ENCODE data around the gene SLC24A1.
A peak's percentile ranks its signal among the peaks of the same experiment; 100 is the strongest.
"Not testable (repeated sequence)": the region's sequence is repeated elsewhere in the genome, so short reads cannot be mapped to it uniquely, and the experiment has no call there.

The SLC24A1 gene

DNA sequence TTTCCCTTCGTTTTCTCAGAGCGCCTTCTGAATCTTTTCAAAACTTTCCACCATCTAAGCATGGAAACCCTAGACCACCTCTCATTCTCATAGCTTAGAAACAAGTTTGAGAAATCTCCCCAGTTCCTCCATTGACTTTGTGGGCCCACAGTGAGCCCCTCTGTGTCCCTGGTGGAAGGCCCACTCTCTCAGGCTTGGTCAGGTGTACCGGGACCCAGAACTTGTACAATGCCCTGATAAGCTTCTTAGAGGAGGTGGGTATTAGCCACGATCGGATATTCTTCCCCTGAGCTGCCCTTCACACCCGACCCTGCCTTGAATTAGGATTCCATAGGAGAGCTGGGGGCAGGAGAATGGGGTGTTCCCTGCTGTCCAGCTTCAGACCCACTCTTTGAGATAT lies at the start of gene SLC24A1:
Gene SLC24A1 (plus strand): TSS at position 301 of the 400 bp plus-strand sequence. CDS start 2,143 bp downstream, outside the sequence.
- no peak for DNase-seq (ENCODE audit: low read depth)

DNA sequence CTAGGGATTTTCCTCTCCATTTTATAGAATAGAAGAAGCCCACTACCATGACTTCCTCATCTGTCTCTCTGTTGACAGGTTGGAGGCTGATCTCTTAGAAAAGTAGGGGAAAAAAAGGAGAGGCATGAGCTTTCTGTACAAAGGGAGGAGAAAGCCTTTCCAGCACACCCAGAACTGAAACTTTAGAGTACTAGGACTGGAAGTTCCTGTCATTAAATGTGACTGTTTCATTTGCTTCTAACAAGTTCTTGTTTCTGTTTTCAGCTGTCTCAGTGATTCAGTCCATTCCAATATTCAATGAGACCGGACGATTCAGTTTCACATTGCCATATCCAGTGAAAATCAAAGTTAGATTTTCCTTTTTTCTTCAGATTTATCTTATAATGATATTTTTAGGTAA lies 49.8 kb upstream of the SLC24A1 start:
- DNase-seq (ENCODE audit: low read depth), result no peak

DNA sequence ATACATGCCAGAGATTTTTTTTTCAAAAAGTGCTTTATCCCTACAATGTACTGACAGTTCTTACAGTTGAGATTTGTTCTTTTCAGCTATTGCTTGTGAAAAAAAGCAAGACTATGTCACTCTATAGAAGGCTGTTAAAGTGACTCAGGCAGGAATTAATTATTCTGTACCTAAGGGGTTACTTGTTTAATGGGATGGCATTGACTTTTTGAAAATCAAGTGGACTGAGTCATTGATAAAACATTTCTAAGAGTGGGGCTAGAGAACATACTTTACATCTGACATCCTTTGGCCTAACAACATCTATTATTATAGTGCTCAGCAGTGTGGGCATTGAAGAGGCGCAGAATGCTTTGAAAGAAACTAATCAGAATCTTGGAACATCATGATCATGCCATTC lies 45.1 kb upstream of the SLC24A1 start:
- DNase-seq (ENCODE audit: low read depth), result no peak

DNA sequence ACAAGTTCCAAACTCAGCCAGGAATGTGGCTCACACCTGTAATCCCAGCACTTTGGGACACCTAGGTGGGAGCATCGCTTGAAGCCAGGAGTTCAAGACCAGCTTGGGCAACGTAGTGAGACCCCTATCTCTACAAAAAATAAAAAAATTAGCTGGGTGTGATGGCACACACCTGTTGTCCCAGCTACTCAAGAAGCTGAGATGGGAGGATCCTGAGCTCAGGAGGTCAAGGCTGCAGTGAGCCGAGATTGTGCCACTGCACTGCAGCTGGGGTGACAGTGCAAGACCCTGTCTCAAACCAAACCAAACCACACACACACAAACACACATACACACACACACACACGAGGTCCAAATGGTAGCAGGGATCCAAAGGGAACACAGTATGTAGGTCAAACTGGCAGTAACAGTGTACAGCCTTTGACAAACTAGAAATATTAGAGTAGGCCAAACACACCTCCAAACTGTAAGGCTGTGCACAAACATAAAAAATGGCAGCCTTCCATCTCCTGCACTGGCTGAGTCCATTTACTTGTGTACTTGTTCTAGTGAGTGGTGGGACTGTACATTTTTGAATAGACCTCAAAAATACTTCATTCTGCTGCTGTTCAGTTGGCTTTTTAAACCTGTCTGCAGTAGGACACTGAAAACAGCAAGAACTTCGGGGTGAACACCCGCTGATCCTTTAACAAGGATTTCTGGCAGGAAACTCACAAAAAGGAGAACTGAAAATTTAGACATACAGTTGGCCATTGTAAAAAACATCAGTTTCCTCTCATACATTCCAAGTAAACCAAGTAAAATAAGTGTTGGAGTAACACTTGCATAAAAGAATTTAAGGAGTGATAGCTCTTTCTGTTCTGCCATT lies 44.4 kb upstream of the SLC24A1 start:
- DNase-seq (ENCODE audit: low read depth), result no peak

DNA sequence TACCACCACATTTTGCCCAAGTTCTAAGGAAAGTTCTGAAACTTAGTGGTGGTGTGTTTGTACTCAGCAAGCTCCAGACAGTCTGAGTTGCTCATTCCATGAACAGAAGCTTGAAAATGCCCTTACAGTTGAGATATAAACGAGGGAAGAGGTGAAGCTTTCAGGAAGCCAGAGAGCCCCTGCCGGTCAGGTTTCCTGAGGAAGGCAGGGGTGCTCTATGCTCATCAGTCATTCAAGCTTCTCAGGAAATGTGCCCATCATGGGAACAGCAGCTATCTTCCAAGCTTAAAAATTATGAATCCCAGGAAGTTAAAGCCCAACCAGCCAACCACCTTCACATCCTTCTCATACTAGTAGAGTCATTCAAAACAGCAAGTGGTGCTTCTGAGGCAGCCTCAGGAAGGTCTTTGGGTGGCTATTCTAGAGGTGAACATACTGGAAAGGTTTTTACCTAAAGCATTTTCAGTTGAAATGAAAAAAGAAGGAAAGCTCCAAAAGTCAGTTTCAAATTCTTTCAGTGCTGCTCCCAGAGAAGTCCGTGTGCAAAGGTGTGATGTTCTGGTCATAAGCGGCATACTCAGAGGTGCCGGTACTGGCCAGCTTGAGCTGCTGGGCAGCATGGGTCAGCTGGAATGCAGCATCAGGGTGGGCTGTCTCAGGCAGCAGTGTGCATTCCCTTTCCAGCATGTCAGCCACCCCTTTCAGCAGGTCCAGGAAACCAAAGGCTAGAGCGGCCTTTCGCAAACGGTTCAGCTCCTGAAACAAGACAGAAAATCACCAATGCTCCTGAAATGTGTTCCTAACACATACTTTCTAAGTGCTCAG lies 42.6 kb upstream of the SLC24A1 start:
- DNase-seq (ENCODE audit: low read depth), result no peak

DNA sequence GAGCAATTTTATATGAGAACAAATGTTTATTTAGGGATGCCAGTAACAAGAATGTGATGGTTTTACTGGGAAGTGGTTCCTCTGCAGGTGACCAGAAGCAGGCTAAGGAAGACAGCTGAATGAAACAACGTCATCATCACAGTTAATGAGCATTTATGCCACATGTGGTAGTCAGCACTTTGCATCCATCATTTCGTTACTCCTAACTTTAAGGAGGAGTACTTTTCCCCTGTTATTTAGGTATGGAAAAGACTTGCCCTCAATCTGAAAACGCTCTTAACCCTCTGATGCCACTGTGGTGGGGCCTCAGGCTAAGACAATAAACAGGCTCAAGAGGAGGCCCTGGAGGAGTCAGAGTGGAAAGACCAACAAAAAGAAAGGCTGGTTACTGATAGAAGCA lies 42.0 kb upstream of the SLC24A1 start:
- DNase-seq (ENCODE audit: low read depth), result no peak

DNA sequence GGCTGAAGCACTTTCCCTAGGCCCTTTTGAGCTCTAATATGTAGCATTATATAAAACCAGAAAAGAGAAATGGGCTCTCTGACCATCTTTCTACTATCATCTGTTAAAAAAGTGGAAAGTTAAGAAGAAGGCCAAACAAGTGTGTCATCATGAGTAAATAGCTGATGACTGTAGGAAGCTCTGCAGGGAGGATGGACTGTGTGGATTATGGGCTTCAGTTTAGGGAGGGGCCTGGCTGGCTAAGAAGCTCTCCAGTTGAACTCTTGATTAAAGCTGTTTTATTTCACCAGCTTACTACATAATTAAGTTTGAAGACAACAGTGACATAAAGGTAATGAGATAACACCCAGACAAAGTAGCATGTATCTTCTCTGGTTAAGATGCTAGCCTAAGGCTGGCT lies 41.5 kb upstream of the SLC24A1 start:
- no peak for DNase-seq (ENCODE audit: low read depth)

DNA sequence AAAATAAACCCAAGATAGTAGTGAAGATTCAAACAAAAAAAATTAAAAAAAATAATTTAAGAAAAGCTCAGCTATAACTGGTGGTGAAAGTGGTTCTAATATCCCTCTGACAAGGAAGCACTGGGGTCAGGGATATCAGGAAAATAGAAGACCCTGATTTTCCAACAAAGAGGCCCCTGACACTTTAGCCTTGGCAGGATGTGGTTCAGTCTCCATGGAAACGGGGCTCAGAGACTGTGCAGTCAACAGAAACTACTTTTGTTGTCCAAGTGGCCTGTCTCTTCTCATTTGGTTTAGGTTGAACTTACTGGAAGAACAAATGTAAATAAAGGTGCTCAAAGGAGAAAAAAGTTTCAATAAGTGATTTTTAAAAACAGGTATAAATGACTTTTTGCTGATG lies 38.0 kb upstream of the SLC24A1 start:
- no peak for DNase-seq (ENCODE audit: low read depth)

DNA sequence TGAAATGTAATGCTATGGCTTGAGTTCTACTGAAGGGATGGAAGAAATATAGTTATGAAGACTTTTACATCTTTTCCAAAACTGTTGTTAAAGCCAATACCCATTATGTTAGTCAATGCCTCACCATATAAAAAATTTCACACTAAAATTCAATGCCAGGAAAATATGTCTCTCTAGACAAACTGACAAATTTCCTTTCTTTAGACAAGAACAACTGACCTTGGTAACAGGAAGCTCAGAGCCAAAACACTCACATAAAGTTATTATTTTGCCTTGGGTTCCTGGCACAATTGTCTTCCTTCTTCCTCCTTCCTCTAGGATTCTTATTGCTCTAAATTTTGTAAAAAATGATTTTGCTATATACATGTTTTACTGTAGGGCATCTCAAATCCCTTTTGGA lies 37.5 kb upstream of the SLC24A1 start:
- no peak for DNase-seq (ENCODE audit: low read depth)

DNA sequence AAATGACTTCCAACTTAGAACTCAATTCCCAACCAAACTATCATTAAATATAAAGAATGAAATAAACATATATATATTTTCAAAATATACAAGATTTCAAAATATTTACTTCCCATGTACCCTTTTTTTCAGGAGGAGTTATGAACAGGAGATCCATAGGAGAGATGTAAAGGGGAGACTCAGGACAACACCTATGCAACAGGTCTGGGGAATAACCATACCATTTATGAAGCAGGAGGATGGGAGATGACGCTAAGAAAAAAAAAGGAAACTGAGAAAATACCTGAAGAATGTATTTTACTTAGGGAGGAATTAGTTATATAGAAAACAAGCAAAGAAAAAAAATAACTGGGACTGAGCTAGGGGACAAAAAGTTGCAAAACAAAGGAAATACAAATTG lies 34.6 kb upstream of the SLC24A1 start:
- no peak for DNase-seq (ENCODE audit: low read depth)

DNA sequence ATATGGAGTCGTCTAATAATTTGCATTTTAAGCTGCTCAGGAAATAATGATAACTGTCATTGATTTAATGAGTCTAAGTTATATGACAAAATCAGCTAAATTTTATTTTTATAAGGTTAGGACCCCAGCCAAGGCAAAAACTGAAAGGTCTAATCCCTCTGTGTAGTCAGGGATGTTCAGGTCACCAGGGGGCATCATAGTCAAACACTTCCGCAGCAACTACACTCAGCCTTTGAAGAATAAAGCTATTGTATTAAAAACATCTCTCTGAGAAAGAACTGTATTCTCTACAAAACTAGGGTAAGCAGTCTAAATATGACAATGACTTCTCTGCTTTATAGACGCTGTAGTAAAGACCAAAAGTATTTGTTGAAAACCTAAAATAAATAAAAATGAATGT lies 25.8 kb upstream of the SLC24A1 start:
- no peak for DNase-seq (ENCODE audit: low read depth)

DNA sequence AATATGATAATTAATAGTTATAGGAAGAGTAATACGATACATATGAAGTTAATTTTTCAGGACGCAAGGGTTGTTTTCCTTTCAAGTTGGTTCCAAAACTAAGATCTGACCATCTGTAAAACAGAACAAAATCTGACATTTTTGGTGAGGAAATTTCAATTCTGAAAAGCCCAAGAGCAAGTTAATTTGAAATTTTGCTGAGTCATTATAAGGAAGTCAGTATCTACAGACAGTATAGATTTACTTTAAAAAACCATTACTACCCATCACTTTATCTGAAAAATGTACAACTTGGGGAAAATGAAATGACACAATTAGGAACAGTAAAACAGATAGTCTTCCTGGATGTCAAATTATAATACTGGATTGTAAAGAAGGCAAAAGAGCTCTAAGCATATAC lies 23.3 kb upstream of the SLC24A1 start:
- DNase-seq (ENCODE audit: low read depth), result no peak

DNA sequence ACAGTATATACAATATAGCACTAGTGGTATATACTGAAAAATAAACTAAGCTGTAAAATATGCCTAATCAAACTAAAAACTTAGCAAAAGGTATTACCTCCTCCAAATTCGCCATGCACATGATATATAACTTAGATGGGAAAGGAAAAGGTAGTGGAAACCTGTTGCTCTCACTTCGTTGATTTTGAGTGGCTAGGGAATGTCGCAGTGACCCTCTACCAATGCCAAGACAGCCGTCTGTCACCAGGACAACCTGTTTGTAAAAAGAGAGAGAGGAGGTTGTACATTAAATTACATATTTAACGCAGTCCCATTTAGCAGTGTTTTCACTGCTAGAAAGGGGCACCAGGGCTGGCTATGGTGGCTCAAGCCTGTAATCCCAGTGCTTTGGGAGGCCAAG lies 22.1 kb upstream of the SLC24A1 start:
- no peak for DNase-seq (ENCODE audit: low read depth)

DNA sequence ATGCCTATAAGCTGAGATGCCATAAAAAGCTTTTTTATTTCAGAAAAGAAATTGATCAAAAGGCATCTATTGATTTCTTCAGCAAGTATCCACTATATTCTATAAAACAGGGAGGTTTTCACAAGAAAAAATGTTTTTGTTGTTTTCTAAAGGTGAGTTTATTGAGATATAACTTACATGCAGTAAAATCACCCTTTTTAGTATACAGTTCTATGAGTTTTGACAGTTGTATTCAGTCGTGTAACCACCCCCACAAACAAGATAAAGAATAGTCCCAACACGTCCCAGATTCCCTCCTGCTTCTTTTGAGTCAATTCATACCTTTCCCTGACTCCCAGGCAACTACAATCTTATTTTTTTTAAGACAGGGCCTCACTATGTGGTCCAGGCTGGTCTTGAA lies 18.6 kb upstream of the SLC24A1 start:
- DNase-seq (ENCODE audit: low read depth), result no peak

DNA sequence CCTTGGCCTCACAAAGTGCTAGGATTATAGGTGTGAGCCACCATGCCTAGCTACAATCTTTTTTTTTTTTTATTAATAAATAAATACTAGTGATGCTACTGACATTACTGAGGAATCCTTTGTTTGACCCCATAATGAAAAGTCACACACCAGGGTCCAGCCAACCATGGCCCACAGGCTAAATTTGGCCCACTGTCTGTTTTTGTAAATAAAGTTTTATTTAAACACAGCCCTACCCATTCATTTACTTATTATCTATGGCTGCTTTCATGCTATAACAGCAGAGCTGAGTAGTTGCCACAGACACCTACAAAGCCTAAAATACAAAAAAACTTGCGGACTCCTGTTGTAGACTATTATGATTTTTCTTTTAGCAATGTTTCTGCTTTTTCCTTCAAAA lies 18.2 kb upstream of the SLC24A1 start:
- no peak for DNase-seq (ENCODE audit: low read depth)

DNA sequence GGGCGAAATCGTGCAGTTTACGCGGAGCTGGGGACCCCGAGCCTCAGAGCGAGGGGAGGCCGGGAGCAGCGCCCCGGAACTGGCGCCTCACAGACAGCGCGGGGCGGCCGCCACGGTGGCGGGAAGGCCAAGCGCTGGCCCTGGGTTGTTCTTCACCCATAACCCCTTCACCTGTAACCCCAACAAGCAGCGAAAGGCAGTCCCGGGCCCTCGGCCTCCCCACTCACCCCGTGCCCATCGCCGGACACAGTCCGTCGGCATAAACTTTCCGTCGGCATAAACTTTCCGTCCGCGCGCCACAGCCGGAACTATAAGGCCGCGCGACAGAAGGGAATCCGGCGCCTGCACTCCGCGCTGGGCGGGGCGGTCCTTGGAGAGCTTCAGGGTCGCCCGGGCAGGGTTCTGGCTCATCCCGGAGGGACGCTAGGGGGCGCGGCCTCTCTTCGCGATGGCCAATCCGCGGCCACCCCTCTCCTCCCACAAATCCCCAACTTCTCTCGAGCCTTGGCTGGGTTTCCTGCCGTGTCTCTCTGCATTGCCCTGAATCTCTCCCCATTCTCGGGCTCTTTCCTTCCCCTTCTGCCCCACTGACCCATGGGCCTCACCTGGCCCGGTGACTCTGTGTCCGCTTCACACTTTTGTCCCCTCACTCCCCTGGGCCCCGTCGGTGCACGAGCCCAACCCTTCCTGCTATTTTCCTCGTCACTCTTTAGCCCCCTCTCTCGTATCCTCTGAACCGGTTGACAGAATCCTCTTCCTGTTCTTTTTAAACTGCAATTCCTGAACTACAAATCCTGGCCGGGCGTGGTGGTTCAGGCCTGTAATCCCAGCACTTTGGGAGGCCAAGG lies 10.6 kb upstream of the SLC24A1 start, which contains the start of gene INTS14:
Gene INTS14 (minus strand): TSS at position 261 of the 848 bp plus-strand sequence. CDS start 3,751 bp downstream, outside the sequence.
- DNase-seq (ENCODE audit: low read depth), result peak; percentile 93

DNA sequence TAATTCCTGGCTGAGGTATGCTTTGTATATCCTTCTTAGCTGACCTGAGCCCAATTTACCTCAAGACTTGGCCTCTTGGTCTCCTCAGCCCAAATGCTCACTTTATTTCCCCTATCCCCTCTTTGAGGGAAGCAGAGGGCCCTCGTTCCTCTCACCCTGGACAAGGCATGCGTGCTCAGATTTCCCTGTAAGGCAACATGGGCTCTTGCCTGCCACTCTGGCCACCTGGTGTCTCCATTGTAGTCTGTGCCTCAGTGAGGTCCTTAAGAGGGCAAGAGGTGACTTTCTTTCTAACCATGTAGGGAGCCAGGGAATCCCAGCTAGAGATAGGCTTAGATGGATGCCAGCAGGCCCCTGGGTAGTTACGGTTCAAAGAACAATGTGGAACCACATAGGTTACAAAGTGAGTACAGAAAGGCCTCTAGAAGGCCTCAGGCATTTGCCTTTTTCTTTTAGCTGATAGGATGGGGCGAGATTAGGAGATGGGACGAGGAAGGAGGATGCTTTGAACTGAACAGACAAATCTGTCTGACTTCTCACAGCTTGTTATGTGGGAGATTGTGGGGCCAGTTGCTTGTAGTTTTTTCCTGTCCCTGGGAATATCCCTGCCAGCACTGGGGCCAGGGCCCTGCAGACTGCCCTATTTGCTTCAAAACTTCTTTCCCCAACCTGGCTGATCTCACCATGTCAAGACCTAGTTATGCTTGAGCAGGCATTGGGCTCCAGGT lies 9.7 kb upstream of the SLC24A1 start:
- no peak for DNase-seq (ENCODE audit: low read depth)

DNA sequence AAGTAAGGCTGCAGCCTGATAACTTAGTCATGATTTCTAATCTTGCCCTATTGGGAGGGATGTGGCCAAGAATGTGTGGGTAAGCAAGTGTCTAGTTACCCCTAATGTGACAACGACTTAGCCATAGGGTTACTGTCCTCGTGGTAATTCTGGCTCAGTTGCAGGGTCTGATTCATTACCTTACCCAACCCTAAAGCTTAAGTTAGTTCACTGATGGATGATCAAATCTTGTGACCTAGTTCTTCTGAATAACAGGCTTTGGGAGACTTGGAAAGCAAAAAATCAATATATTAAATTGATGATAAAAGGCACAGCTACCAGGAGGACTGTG lies 9.2 kb upstream of the SLC24A1 start:
- DNase-seq (ENCODE audit: low read depth), result no peak

DNA sequence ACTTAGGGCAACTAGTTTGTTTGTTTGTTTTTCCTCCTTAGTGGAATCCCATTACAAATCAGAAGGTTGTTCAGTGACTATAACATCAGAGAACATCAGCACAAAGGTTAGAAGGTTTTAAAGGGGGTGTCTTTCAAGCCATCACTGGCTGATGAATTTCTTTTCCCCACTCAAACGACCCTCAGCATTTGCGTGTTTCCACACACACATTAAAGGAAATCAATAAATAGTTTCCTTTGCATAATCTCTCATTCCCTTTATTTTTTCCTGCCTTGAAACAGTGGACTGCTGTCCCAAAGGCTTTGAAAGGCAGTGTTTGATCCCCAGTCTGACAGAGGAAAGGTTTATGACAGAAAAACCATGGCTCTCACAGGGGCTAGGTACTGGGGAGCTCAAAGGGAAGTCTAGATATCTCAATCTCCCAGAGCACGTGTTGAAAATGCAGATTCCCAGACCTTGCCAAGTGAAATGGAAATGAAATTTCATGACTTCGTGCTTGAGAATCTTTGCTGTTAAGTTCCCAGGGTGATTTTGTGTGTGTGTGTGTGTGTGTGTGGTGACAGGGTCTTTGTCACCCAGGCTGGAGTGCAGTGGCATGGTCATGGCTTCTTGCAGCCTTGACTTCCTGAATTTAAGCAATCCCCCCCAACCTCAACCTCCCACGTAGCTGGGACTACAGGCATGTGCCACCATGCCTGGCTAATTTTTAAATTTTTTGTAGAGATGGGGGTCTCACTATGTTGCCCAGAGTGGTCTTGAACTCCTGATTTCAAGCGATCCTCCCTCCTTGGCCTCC lies 8.6 kb upstream of the SLC24A1 start:
- DNase-seq (ENCODE audit: low read depth), result no peak

DNA sequence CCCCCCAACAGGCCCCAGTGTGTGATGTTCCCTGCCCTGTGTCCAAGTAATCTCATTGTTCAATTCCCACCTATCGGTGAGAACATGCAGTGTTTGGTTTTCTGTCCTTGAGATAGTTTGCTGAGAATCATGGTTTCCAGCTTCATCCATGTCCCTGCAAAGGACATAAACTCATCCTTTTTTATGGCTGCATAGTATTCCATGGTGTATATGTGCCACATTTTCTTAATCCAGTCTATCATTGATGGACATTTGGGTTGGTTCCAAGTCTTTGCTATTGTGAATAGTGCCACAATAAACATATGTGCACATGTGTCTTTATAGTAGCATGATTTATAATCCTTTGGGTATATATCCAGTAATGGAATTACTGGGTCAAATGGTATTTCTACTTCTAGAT lies 5.9 kb upstream of the SLC24A1 start:
- DNase-seq (ENCODE audit: low read depth), result not testable (repeated sequence)
